ENCODE data around the gene VPS13D. TPM values are rescaled to one million over a fixed set of nuclear protein-coding genes. Genes with fewer than 3 reads are reported as not detected.

Gene VPS13D
- total RNA-seq, 1 experiment from 2014 or later, result 20.2 TPM

DNA sequence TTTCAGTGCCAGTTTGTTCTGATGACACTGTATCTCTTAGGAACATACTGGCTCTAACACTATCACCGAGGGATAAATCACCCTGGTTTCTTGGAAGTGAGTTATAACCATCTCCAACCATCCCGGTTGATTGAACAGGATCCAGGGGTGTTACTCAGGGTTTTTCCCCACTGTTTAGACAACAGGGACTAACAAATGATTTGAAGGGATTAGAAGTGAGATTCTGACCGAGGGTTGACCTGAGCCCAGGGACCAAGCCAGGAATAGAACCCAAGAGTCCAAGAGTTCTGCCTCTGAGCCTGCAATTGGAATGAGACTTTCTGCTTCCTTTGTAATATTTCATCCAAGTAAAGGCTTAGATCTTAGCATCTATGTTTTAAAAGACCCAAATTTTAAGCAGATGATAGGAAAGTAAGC is 234.2 kb downstream of the VPS13D start:
- Histone ChIP-seq H2BK12ac (ENCODE audit: insufficient read length, low read depth, low read length) (no peak overlapping the region), H3K9ac (ENCODE audit: extremely low read depth, insufficient read length, low read length) (no peak overlapping the region), H3K79me1 (ENCODE audit: insufficient read depth, low read depth, low read length, poor library complexity, severe bottlenecking) (no peaks in the 10 kb centered on the region), H3K23ac (ENCODE audit: insufficient read length, low read depth, low read length) (no peak overlapping the region), H3K4me2 (ENCODE audit: insufficient read depth, insufficient read length, low read length) (no peak overlapping the region), H3K4ac (ENCODE audit: low read depth, low read length) (no peak overlapping the region), H2AK5ac (ENCODE audit: insufficient read length, low read length) (no peak overlapping the region), H3K27me3 (ENCODE audit: insufficient read depth, low read length) (no peaks in the 10 kb centered on the region), H2BK120ac (ENCODE audit: low read depth, low read length, poor library complexity, severe bottlenecking) (no peak overlapping the region), H2BK5ac (ENCODE audit: insufficient read length, low read length) (no peak overlapping the region), H3K79me2 (ENCODE audit: insufficient read depth, low read length) (no peaks in the 10 kb centered on the region), H3K18ac (ENCODE audit: insufficient read length, low read depth, low read length) (no peak overlapping the region), H2AFZ (ENCODE audit: low read length) (no peak overlapping the region), H4K5ac (ENCODE audit: insufficient read length, low read depth, low read length) (no peak overlapping the region), H3K23me2 (ENCODE audit: insufficient read length, low read depth, low read length, poor library complexity, severe bottlenecking) (no peaks in the 10 kb centered on the region), H3K4me1 (ENCODE audit: insufficient read depth, low read length) (no peaks in the 10 kb centered on the region), H3K56ac (ENCODE audit: insufficient read length, low read depth, low read length) (no peak overlapping the region), H3K27ac (ENCODE audit: insufficient read length, low read depth, low read length) (no peak overlapping the region), H3K9me3 (ENCODE audit: control insufficient read depth, low read depth, low read length) (no peaks in the 10 kb centered on the region), H3K14ac (ENCODE audit: insufficient read depth, low read length) (no peak overlapping the region), H4K91ac (ENCODE audit: insufficient read length, low read depth, low read length) (no peak overlapping the region), H4K8ac (replicated peaks; ENCODE audit: insufficient read length, low read depth, low read length) (no peak overlapping the region), H4K20me1 (ENCODE audit: control insufficient read depth, insufficient read depth, insufficient read length) (no peaks in the 10 kb centered on the region), H2BK20ac (ENCODE audit: low read depth, low read length, poor library complexity, severe bottlenecking) (no peak overlapping the region), H2BK15ac (ENCODE audit: low read depth, low read length) (no peak overlapping the region), H3T11ph (ENCODE audit: low read length) (no peak overlapping the region)
- TF ChIP-seq, protein P1, sequence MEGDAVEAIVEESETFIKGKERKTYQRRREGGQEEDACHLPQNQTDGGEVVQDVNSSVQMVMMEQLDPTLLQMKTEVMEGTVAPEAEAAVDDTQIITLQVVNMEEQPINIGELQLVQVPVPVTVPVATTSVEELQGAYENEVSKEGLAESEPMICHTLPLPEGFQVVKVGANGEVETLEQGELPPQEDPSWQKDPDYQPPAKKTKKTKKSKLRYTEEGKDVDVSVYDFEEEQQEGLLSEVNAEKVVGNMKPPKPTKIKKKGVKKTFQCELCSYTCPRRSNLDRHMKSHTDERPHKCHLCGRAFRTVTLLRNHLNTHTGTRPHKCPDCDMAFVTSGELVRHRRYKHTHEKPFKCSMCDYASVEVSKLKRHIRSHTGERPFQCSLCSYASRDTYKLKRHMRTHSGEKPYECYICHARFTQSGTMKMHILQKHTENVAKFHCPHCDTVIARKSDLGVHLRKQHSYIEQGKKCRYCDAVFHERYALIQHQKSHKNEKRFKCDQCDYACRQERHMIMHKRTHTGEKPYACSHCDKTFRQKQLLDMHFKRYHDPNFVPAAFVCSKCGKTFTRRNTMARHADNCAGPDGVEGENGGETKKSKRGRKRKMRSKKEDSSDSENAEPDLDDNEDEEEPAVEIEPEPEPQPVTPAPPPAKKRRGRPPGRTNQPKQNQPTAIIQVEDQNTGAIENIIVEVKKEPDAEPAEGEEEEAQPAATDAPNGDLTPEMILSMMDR (conservative IDR thresholded peaks at IDR 0.05), result no peak
- no peaks in the 10 kb centered on the region for H3K27me3 Mint-ChIP-seq (ENCODE audit: low read depth)
- no peak overlapping the region for H3K27ac Mint-ChIP-seq
- no peak for DNase-seq
- WGBS (ENCODE audit: extremely low coverage, insufficient read length, low lambda C conversion rate), result no CpG with 5 or more reads among the region's 3 CpGs
- H3K36me3 Mint-ChIP-seq (ENCODE audit: insufficient read depth in 1 of 3, low read depth in 3 of 3), result peaks cover 0 to 11% (median 9%) of the 10 kb centered on the region in 3 experiments; a peak in 6 of 7 replicates
- H3K9me3 Mint-ChIP-seq, result no peaks in the 10 kb centered on the region
- no peak overlapping the region for H3K4me3 Mint-ChIP-seq
- H3K4me1 Mint-ChIP-seq, result peaks cover 6% of the 10 kb centered on the region in 2 experiments

Data from H9 (cell line).